ENCODE measurements around the gene SLC22A16.
"Not testable (repeated sequence)": the region's sequence is repeated elsewhere in the genome, so short reads cannot be mapped to it uniquely, and the experiment has no call there.

The SLC22A16 gene

DNA sequence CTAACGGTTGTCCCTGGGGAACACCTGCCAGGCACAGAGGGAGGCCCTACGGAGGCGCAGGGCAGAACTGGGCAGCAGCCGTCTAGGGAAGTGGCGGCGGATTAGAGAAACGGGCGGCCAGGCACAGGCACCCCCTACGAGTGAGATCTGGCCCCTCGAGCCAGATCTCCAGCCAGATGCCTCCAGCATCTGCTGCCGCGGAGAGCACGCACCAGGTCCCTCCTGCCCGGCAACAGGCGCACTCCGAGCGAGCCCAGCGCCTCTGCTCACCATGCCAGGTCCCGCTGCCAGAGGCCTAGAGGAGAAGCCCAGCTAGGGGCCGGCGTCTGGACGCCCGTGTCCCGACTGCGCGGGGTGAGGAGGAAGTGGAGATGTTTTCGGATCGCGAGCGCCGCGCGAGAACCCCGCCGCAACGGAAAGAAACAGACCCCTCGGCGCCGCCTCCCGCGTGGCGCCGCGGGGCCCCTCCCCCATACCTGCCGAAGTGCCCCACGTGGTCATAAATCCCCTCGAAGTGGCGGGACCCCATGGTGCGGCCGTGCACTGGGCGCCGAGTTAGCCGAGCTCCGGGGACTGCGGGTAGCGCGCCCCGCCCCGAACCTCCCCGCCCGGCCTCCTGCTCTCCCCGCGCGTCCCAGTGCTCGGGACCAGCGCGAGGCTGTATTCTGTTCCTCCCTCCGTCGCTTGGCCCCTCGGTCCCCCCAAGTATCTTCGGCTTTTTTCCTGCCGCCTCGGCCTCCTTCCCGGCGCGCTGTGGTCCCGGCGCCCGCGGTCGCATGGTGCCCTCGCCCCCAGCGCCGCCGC, at the start of gene SLC22A16:
TSS of gene SLC22A16 (minus strand) at position 568 of the 804 bp plus-strand sequence. CDS start at position 529, 39 bp downstream.
- DNase-seq (ENCODE audit: low read depth, low spot score) = no peak

DNA sequence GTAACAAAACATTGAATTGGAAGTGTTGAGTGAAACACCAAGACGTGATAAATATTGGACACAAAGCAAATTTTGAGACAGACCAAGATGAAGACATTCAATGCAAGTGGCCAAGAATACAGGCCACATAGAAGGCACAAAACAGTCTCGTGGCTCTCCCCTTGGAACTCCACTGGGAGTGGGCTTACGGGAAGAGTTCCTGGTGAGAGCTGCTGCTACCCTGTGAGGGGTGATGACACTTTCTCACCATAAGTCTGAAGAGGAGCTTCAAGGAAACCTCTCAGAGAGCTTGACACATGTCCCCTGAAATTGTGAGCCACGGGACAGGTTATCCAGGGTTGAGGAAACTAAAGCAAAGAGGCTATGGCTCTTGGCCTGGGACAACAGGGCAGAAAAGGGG, 48.6 kb upstream of the SLC22A16 start:
- no peak for DNase-seq (ENCODE audit: low read depth, low spot score)

GRCh38 chr6:110524305-110524704, 47.9 kb upstream of the SLC22A16 start:
- DNase-seq (ENCODE audit: low read depth, low spot score) = no peak

DNA sequence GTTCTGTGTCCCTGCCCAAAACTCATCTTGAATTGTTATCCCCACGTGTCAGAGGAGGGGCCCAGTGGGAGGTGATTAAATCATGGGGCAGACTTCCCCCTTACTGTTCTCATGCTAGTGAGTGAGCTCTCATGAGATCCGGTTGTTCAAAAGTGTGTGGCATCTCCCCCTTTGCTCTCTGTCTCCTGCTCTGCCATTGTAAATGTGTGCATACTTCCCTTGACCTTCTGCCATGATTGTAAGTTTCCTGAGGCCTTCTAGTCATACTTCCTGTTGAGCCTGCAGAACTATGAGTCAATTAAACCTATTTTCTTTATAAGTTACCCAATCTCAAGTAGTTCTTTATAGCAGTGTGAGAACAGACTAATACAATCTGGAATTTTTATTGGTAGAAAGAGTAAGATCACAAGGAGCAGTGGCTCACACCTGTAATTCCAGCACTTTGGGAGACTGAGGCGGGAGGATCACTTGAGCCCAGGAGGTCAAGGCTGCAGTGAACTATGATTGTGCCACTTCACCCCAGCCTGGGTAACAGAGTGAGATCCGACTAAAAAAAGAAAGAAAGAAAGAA, 47.1 kb upstream of the SLC22A16 start:
- no peak for DNase-seq (ENCODE audit: low read depth, low spot score)

GRCh38 chr6:110522427-110522826, 46.0 kb upstream of the SLC22A16 start:
- no peak for DNase-seq (ENCODE audit: low read depth, low spot score)

GRCh38 chr6:110520992-110521543, 44.7 kb upstream of the SLC22A16 start:
- no peak for DNase-seq (ENCODE audit: low read depth, low spot score)

- DNase-seq (ENCODE audit: low read depth, low spot score) = no peak
Measured at GRCh38 chr6:110520209-110520965, 44.0 kb upstream of the SLC22A16 start.

DNA sequence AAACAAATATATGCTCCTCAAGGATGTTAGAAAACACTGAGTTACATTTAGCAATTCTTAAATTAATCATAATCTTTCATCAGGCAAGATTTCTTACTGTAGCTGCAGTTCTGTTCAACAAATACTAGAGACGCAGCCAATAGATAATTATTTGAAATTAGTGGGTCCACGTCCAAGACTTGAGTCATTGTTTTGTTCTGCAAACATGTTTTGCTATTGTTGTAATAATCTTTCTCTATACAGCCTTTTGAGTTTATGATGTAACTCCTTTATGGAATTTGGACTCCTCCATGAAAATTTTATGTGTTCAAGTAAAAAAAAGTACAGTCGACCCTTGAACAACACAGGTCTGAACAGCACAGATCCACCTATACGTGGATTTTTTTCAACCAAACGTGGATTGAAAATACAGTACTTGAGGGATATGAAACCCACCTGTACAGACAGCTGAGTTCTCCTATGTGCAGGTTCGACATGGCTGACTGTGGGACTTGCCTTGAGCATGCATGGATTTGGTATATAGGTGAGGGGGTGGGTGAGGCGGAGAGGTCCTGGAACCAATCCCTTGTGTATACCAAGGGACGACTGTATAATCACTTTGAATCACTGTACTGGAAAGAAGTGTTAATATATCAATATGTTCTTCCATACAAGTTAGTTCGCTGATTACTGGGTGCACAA, 41.3 kb upstream of the SLC22A16 start:
- DNase-seq (ENCODE audit: low read depth, low spot score) = no peak

- DNase-seq (ENCODE audit: low read depth, low spot score) = no peak
Measured at GRCh38 chr6:110517034-110517433, 40.6 kb upstream of the SLC22A16 start.

DNA sequence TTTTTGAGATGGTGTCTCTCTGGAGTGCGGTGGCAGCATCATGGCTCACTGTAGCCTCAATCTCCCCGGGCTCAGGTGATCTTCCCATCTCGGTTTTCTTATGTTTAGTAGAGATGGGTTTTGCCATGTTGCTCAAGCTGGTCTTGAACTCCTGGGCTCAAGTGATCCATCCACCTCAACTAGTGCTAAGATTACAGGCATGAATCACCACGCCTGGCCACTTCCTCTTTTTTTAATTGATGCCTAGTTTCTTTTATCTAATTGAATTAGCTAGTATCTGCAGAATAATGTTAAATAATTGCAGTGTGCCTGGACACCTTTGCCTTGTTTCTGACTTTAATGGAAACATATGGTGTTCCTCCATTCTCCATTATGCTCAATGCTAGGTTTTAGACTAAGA, 38.4 kb upstream of the SLC22A16 start:
- no peak for DNase-seq (ENCODE audit: low read depth, low spot score)

- DNase-seq (ENCODE audit: low read depth, low spot score) = no peak
Measured at GRCh38 chr6:110512991-110513390, 36.6 kb upstream of the SLC22A16 start.

DNA sequence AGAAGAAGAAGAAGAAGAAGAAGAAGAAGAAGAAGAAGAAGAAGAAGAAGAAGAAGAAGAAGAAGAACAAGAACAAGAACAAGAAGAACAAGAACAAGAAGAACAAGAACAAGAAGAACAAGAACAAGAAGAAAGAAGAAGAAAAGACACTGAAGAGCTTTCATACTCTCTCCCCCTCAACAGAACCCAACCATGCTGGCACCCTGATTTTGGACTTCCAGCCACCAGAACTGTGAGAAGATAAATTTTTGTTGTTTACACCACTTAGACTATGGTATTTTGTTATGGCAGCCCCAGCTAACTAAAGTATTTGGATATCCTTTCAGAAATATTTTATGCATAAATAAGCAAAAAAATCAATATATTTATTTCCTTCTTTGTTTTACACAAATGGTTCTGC, 36.1 kb upstream of the SLC22A16 start:
- not testable (repeated sequence) for DNase-seq (ENCODE audit: low read depth, low spot score)

DNA sequence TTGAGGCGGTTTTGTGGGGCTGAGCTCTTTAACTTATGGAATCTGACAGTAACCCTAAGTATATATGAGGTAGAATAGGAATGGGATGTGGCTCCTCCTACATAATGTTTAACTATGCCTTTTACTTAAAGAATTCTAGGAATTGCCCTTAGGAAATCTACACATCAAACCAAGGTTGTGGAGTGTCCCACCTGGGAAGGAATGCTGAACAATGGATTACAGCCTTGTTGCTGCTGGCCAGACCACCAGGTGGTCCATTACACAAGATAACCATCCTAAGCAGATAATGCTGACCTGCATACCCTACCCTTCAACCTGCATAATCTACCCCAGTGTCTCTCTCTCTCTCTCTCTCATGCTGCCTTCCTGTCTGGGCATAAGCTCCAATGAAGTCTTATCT, 35.0 kb upstream of the SLC22A16 start:
- DNase-seq (ENCODE audit: low read depth, low spot score) = no peak

DNA sequence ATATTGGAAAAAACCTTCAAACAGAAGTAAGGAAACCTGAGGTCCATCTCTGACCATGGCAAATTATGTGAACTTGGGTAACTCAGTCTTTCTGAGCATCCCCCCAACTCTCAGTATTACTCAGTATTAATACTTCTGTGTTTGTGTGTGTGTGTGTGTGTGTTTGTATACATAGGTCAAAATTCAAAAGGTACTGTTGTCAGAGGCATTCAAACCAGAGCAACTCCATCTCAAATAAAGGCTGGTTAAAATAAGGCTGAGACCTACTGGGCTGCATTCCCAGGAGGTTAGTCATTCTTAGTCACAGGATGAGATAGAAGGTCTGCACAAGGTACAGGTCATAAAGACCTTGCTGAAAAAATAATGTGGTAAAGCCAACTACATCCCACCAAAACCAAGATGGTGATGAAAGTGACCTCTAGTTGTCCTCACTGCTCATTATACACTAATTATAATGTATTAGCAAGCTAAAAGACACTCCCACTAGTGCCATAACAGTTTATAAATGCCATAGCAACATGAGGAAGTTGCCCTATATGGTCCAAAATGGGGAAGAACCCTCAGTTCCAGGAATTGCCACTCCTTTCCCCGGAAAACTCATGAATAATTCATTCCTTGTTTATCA, 33.3 kb upstream of the SLC22A16 start:
- DNase-seq (ENCODE audit: low read depth, low spot score) = no peak

DNA sequence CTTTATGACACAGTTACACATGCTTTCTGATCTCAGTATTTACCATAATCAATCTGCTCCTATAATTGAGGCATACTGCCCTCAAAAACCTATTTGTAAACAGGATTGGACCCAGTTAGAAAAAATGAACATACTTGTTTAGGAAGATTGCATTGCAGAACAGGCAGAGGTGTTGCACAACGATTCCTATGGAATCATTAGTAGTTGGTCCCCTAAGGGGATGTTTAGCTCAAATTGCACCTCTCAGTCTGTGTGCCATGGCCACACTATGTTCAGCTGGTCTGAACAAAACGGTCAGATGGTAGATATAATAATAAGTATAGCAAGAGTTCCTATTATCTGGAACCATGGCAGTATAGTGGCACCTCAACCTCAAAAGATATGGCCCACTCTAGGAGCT, 28.5 kb upstream of the SLC22A16 start:
- not testable (repeated sequence) for DNase-seq (ENCODE audit: low read depth, low spot score)

- DNase-seq (ENCODE audit: low read depth, low spot score) = no peak
Measured at GRCh38 chr6:110495949-110496348, 19.5 kb upstream of the SLC22A16 start.

GRCh38 chr6:110493253-110493800, 16.9 kb upstream of the SLC22A16 start:
- no peak for DNase-seq (ENCODE audit: low read depth, low spot score)

GRCh38 chr6:110492584-110492983, 16.2 kb upstream of the SLC22A16 start:
- DNase-seq (ENCODE audit: low read depth, low spot score) = no peak

DNA sequence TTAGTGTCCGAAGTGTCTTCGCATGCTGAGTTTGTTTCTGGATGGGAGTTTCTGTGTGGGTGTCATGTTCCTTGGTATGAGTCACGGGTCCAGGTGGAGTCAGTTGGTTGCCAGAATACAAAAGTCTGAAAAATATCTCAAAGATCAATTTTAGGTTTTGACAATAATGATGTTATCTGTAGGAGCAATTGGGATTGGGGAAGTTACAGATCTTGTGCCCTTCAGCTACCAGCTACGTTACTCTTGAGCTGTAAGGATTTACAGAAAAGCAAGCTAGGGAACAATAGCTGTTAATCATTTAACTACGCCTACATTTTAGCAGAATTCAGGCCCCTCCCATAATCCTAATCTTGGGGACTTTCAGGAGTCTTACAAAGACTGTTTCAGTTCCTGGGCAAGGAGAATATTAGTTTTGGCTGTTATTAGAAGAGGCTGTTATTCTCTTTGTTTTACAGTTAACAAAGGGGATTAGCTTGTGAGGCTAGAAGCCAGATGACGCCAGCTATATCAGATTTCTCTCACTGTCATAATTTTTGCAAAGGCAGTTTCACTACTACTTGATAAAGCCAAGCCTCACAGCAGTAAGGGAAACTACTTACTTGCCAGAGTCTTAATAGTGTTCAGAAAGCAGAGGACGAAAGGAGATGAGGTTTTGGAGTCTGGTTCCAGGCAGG, 15.4 kb upstream of the SLC22A16 start:
- DNase-seq (ENCODE audit: low read depth, low spot score) = no peak

- no peak for DNase-seq (ENCODE audit: low read depth, low spot score)
Measured at GRCh38 chr6:110491299-110491643, 14.9 kb upstream of the SLC22A16 start.
